ENCODE data around the gene CFAP100.

DNA sequence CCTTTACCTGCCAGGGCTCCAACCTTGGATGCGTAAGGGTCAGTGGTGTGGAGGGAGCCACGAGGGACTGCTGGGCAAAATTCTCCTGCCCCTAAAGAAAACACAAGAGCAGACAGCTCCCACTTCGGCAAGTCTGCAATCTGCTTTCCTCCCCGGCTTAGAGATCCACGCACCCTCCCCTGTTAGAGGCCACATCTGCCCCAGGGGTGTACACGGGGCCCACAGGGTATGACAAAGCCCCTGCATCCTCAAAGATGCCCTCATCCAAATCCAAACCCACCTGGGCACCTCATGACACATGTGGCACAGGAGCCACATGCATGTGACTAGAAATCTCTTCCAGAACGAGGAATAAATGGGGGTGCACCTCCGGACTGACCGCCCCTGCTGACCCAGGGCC lies 55.5 kb downstream of the CFAP100 start:
- TF ChIP-seq, protein P1, sequence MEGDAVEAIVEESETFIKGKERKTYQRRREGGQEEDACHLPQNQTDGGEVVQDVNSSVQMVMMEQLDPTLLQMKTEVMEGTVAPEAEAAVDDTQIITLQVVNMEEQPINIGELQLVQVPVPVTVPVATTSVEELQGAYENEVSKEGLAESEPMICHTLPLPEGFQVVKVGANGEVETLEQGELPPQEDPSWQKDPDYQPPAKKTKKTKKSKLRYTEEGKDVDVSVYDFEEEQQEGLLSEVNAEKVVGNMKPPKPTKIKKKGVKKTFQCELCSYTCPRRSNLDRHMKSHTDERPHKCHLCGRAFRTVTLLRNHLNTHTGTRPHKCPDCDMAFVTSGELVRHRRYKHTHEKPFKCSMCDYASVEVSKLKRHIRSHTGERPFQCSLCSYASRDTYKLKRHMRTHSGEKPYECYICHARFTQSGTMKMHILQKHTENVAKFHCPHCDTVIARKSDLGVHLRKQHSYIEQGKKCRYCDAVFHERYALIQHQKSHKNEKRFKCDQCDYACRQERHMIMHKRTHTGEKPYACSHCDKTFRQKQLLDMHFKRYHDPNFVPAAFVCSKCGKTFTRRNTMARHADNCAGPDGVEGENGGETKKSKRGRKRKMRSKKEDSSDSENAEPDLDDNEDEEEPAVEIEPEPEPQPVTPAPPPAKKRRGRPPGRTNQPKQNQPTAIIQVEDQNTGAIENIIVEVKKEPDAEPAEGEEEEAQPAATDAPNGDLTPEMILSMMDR (IDR thresholded peaks at IDR 0.05; ENCODE audit: poor library complexity), result no peak
- no peak for TF ChIP-seq EZH2phosphoT487 (IDR thresholded peaks at IDR 0.05; ENCODE audit: low read depth, severe bottlenecking, unreplicated experiment)
- no peak for TF ChIP-seq EZH2 (IDR thresholded peaks at IDR 0.05; ENCODE audit: borderline replicate concordance)

All from hepatocyte (in vitro differentiated cells).